H1 (cell line): ENCODE results near the gene VIT. TPM values are rescaled to one million over a fixed set of nuclear protein-coding genes. Genes with fewer than 3 reads are reported as not detected.

Experiments used
- CTCF ChIA-PET: fragments of 300-600 bp; sonication (Branson Sonifier 250); formaldehyde crosslinking; loops from one replicate; lab custom pipeline; 2021; ENCODE audit not compliant: partially characterized antibody; lab: Charles Lee
- POLR2A ChIA-PET: fragments of 300-600 bp; sonication (Branson Sonifier 250); formaldehyde crosslinking; loops from one replicate; lab custom pipeline; 2021; ENCODE audit warnings: inconsistent platforms; ENCODE audit not compliant: partially characterized antibody; lab: Charles Lee
- DNase-seq, 2 experiments: peaks; one replicate each; pipeline versions ENCODE4 v3.0.0 to v3.0.0-alpha.2; 2010 to 2022; ENCODE audit warnings: low spot score in 2 of 2, low read depth in 1 of 2, mixed read lengths in 1 of 2
- FAIRE-seq: peaks from 2 replicates; lab custom pipeline; 2011; peaks lifted over from hg19 to GRCh38; lab: Jason Lieb, UNC
- H2AFZ ChIP-seq: 2 replicates; pipeline ENCODE4 v1.8.1; 2012; ENCODE audit warnings: low read length, inconsistent platforms
- H2AK5ac ChIP-seq: 2 replicates; pipeline ENCODE4 v1.6.1; 2013; ENCODE audit warnings: low read depth, low read length
- H2BK120ac ChIP-seq: replicated peaks from 2 replicates; pipeline ENCODE3; 2013; ENCODE audit warnings: low read depth, low read length, inconsistent platforms
- H2BK12ac ChIP-seq: 2 replicates; pipeline ENCODE4 v1.6.1; 2013; ENCODE audit warnings: low read depth, low read length
- H2BK15ac ChIP-seq: 2 replicates; pipeline ENCODE4 v1.6.1; 2013; ENCODE audit warnings: low read length
- H2BK20ac ChIP-seq: 2 replicates; pipeline ENCODE4 v1.6.1; 2013; ENCODE audit warnings: low read length
- H2BK5ac ChIP-seq: 2 replicates; pipeline ENCODE4 v1.6.1; 2013; ENCODE audit warnings: low read depth, low read length
- H3K14ac ChIP-seq: 2 replicates; pipeline ENCODE4 v1.6.1; 2013; ENCODE audit warnings: inconsistent platforms; ENCODE audit not compliant: insufficient read length
- H3K18ac ChIP-seq: 2 replicates; pipeline ENCODE4 v1.6.1; 2013; ENCODE audit warnings: low read length; ENCODE audit errors: extremely low read depth
- H3K23ac ChIP-seq: 2 replicates; pipeline ENCODE4 v1.6.1; 2013; ENCODE audit warnings: inconsistent platforms; ENCODE audit not compliant: insufficient read length
- H3K23me2 ChIP-seq: 2 replicates; pipeline ENCODE4 v1.6.1; 2013; ENCODE audit warnings: low read depth, low read length
- H3K27ac ChIP-seq: 2 replicates; pipeline ENCODE4 v1.6.1; 2011; ENCODE audit warnings: low read depth, low read length, inconsistent platforms
- H3K27me3 ChIP-seq, 4 experiments: replicated peaks in 1 of 4; 1 replicate in 1 of 4; 2 replicates in 3 of 4; pipeline versions ENCODE4 v1.6.1 to v1.8.1; 2011 to 2013; ENCODE audit warnings: low read length in 3 of 4, mild to moderate bottlenecking in 3 of 4, inconsistent platforms in 2 of 4, mixed read lengths in 2 of 4, moderate library complexity in 1 of 4; ENCODE audit not compliant: control insufficient read depth in 3 of 4, insufficient read depth in 3 of 4; ENCODE audit errors: extremely low read depth in 1 of 4
- H3K36me3 ChIP-seq, 4 experiments: 2 replicates each; pipeline versions ENCODE4 v1.6.1 to v1.8.1; 2011 to 2013; ENCODE audit warnings: mild to moderate bottlenecking in 4 of 4, low read length in 3 of 4, moderate library complexity in 2 of 4, control low read depth in 1 of 4, inconsistent platforms in 1 of 4; ENCODE audit not compliant: insufficient read depth in 4 of 4, control insufficient read depth in 2 of 4
- H3K4ac ChIP-seq: replicated peaks from 2 replicates; pipeline ENCODE3; 2013; ENCODE audit warnings: low read length, low read depth, mixed read lengths, inconsistent platforms; ENCODE audit not compliant: insufficient read length
- H3K4me1 ChIP-seq, 4 experiments: replicated peaks in 1 of 4; 1 replicate in 1 of 4; 2 replicates in 3 of 4; pipeline versions ENCODE4 v1.6.1 to v1.8.1; 2011 to 2013; ENCODE audit warnings: low read length in 3 of 4, inconsistent platforms in 2 of 4, mixed read lengths in 1 of 4; ENCODE audit not compliant: insufficient read depth in 4 of 4, control insufficient read depth in 3 of 4
- H3K4me2 ChIP-seq, 2 experiments: 2 replicates each; pipeline versions ENCODE4 v1.6.1 to v1.8.1; 2011 to 2013; ENCODE audit warnings: low read depth in 2 of 2, low read length in 2 of 2, control low read depth in 1 of 2, inconsistent platforms in 1 of 2, mild to moderate bottlenecking in 1 of 2; ENCODE audit not compliant: insufficient read depth in 1 of 2
- H3K4me3 ChIP-seq, 4 experiments: fragments of 200-600, 300-600 bp in 1 of 4; sonication (generic), shearing (Covaris generic), sonication (Bioruptor Twin) in 1 of 4; 2 replicates each; pipeline versions ENCODE4 v1.5.1 to v1.8.1; 2011 to 2016; ENCODE audit warnings: low read length in 4 of 4, low read depth in 3 of 4, control low read depth in 2 of 4, inconsistent platforms in 2 of 4, mild to moderate bottlenecking in 2 of 4, mixed read lengths in 1 of 4, moderate library complexity in 1 of 4; ENCODE audit not compliant: insufficient read depth in 2 of 4; ENCODE audit errors: extremely low read depth in 1 of 4
- H3K56ac ChIP-seq: replicated peaks from 2 replicates; pipeline ENCODE3; 2013; ENCODE audit warnings: low read depth, mild to moderate bottlenecking, mixed read lengths, low read length, inconsistent platforms; ENCODE audit not compliant: insufficient read length
- H3K79me1 ChIP-seq: 2 replicates; pipeline ENCODE4 v1.6.1; 2013; ENCODE audit warnings: low read depth, low read length, control low read depth
- H3K79me2 ChIP-seq, 2 experiments: 2 replicates each; pipeline versions ENCODE4 v1.6.1 to v1.8.1; 2012 to 2013; ENCODE audit warnings: low read length in 2 of 2, mild to moderate bottlenecking in 2 of 2, inconsistent platforms in 1 of 2; ENCODE audit not compliant: insufficient read depth in 2 of 2, control insufficient read depth in 1 of 2
- H3K9ac ChIP-seq, 4 experiments: replicated peaks in 1 of 4; 1 replicate in 1 of 4; 2 replicates in 3 of 4; pipeline versions ENCODE4 v1.6.1 to v1.8.1; 2011 to 2013; ENCODE audit warnings: low read depth in 3 of 4, low read length in 3 of 4, control low read depth in 2 of 4, mild to moderate bottlenecking in 2 of 4, moderate library complexity in 2 of 4, inconsistent platforms in 1 of 4; ENCODE audit errors: extremely low read depth in 1 of 4
- H3K9me3 ChIP-seq, 2 experiments: 2 replicates each; pipeline versions ENCODE4 v1.6.1 to v1.8.1; 2012 to 2013; ENCODE audit warnings: mild to moderate bottlenecking in 2 of 2, moderate library complexity in 2 of 2, control low read depth in 1 of 2, inconsistent platforms in 1 of 2, low read depth in 1 of 2, low read length in 1 of 2, mixed read lengths in 1 of 2; ENCODE audit not compliant: insufficient read depth in 2 of 2
- H4K20me1 ChIP-seq, 2 experiments: replicated peaks in 1 of 2; 2 replicates each; pipeline versions ENCODE3 to v1.8.1; 2011 to 2013; ENCODE audit warnings: inconsistent platforms in 2 of 2, low read length in 2 of 2, mild to moderate bottlenecking in 1 of 2; ENCODE audit not compliant: insufficient read depth in 2 of 2, control insufficient read depth in 1 of 2
- H4K5ac ChIP-seq: 2 replicates; pipeline ENCODE4 v1.6.1; 2013; ENCODE audit warnings: low read length, low read depth, mixed read lengths, inconsistent platforms; ENCODE audit not compliant: insufficient read length
- H4K8ac ChIP-seq: 2 replicates; pipeline ENCODE4 v1.8.0; 2013; ENCODE audit warnings: mild to moderate bottlenecking, moderate library complexity, low read length, inconsistent platforms; ENCODE audit not compliant: insufficient read depth; ENCODE audit errors: extremely low read depth
- H4K91ac ChIP-seq: replicated peaks from 2 replicates; pipeline ENCODE3; 2013; ENCODE audit warnings: low read length, mixed read lengths, inconsistent platforms; ENCODE audit not compliant: insufficient read length
- BACH1 ChIP-seq: IDR thresholded peaks from 2 replicates; pipeline ENCODE4 v1.6.1; 2012; ENCODE audit warnings: low read length, improper control_type of control experiment
- BCL11A ChIP-seq, 2 experiments: IDR thresholded peaks; one replicate each; pipeline ENCODE4 v1.6.1; 2011; ENCODE audit warnings: low read depth in 2 of 2, low read length in 2 of 2, mild to moderate bottlenecking in 2 of 2
- JUND ChIP-seq: IDR thresholded peaks from 2 replicates; pipeline ENCODE4 v1.6.1; 2011; ENCODE audit warnings: mild to moderate bottlenecking, improper control_type of control experiment, low read length
- KDM5A ChIP-seq: fragments of 200-600 bp; IDR thresholded peaks from 2 replicates; pipeline ENCODE4 v1.7.1; 2012; ENCODE audit warnings: mild to moderate bottlenecking, low read length, inconsistent platforms, mixed read lengths
- MAFK ChIP-seq: IDR thresholded peaks from 2 replicates; pipeline ENCODE4 v1.6.1; 2012; ENCODE audit warnings: low read depth, mild to moderate bottlenecking, improper control_type of control experiment, low read length
- NRF1 ChIP-seq: IDR thresholded peaks from 2 replicates; pipeline ENCODE4 v1.6.1; 2011; ENCODE audit warnings: mild to moderate bottlenecking, low read depth, low read length, improper control_type of control experiment
- RAD21 ChIP-seq, 2 experiments: IDR thresholded peaks in 1 of 2; conservative IDR thresholded peaks in 1 of 2; 2 replicates each; pipeline ENCODE4 v1.6.1; 2011; ENCODE audit warnings: low read depth in 2 of 2, low read length in 2 of 2, improper control_type of control experiment in 1 of 2, inconsistent platforms in 1 of 2, mild to moderate bottlenecking in 1 of 2, moderate library complexity in 1 of 2
- SIN3A ChIP-seq, 2 experiments: IDR thresholded peaks in 1 of 2; conservative IDR thresholded peaks in 1 of 2; 2 replicates each; pipeline ENCODE4 v1.6.1; 2011 to 2012; ENCODE audit warnings: low read length in 2 of 2, improper control_type of control experiment in 1 of 2, low read depth in 1 of 2, mild to moderate bottlenecking in 1 of 2
- SIRT6 ChIP-seq: IDR thresholded peaks from one replicate; pipeline ENCODE4 v1.7.1; 2012; ENCODE audit warnings: low read length, inconsistent platforms
- SRF ChIP-seq: IDR thresholded peaks from 2 replicates; pipeline ENCODE4 v1.6.1; 2011; ENCODE audit warnings: mild to moderate bottlenecking, low read depth, low read length, moderate library complexity
- ZNF274 ChIP-seq: IDR thresholded peaks from 2 replicates; pipeline ENCODE4 v1.7.0; 2012; ENCODE audit warnings: low read length, borderline replicate concordance; ENCODE audit errors: extremely low read depth
- whole genome bisulfite sequencing, 2 experiments: shearing (Covaris generic) in 1 of 2; methylation state at CpG; one replicate each; pipeline versions ENCODE4 v1.1.6 to v1.1.7; 2013 to 2015; ENCODE audit warnings: low lambda C conversion rate in 2 of 2, mixed read lengths in 2 of 2, inconsistent platforms in 1 of 2, low coverage in 1 of 2, missing lambda C conversion rate in 1 of 2; ENCODE audit not compliant: insufficient replicate concordance in 2 of 2, insufficient coverage in 1 of 2, insufficient read length in 1 of 2; ENCODE audit errors: extremely low coverage in 1 of 2, missing lambda C conversion rate in 1 of 2; 5-methylcytosine and 5-hydroxymethylcytosine counted together
- polyA plus RNA-seq, 7 experiments: library from polyadenylated mRNA; depleted of rRNA in 3 of 7; stranded (reverse) in 5 of 7; unstranded in 2 of 7; fragments of >200 nt in 5 of 7; fragments of 200-250 nt in 2 of 7; gene quantifications; 1 replicate in 5 of 7; 2 replicates in 1 of 7; 4 replicates in 1 of 7; pipeline versions ENCODE4 v1.2.1 to v1.2.3, GENCODE V29; 2011 to 2013; ENCODE audit warnings: missing spikeins in 2 of 7, mixed read lengths in 2 of 7
- total RNA-seq: library from RNA; stranded (reverse); fragmentation: NEBNext Ultra II Directional; extraction: Animal tissue kit (Norgen Biotek cat#: 25700); gene quantifications from 2 replicates; pipeline ENCODE4 v1.2.1, GENCODE V29; 2021
- TF ChIP-seq, protein P1 (sequence below): IDR thresholded peaks from 2 replicates; pipeline ENCODE4 v1.6.1; 2011; ENCODE audit warnings: low read length, improper control_type of control experiment

VIT gene
- total and polyA plus RNA-seq, 2 of the 8 experiments (the other 6 are each of a cell fraction or from before 2014, with no cell fraction given), result 0.03 TPM; not detected in 1

DNA sequence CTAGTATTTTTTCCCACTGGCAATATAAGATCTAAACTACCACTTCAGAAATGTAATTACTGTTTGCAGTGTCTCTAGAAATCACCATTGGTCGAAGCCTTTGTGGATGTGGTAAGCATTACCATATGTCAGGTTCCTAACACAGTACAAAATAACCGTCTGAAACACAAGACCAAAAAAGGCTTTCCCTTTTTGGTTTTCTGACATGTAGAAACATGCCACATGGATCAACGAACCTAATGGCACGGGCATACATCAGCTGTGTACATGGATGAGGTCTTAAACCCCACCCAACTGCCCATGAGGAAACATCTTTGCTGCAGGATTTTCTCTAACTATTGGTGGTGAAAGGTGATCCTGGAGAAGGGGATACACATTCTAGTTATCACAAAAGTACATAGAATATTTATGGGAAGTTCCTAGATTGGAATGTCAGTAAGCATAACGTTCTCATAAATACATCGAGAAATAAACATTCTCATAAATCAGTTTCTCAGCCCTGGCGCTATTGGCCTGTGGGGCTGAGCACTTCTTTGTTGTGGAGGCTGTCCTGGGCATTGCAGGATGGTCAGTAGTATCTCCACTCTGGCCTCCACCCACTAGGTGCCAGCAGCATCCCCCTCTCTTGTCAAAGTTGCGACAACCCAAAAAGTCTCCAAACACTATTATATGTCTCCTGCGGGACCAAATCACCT is 9.0 kb downstream of the VIT start:
- Histone ChIP-seq H3K4me3 (no peak overlapping the region), H4K91ac (no peak overlapping the region), H3K79me2 (no peaks in the 10 kb centered on the region), H3K4me1 (peaks cover 0 to 3% (median 0%) of the 10 kb centered on the region in 4 experiments; a peak in 1 of 7 replicates), H3K79me1 (no peaks in the 10 kb centered on the region), H3K23ac (no peak overlapping the region), H2AK5ac (no peak overlapping the region), H3K56ac (no peak overlapping the region), H4K8ac (no peak overlapping the region), H2BK15ac (no peak overlapping the region), H3K9ac (no peak overlapping the region), H2AFZ (no peak overlapping the region), H4K20me1 (no peaks in the 10 kb centered on the region), H3K23me2 (no peaks in the 10 kb centered on the region), H3K27ac (no peak overlapping the region), H3K4me2 (no peak overlapping the region), H3K9me3 (peaks cover 0 to 2% of the 10 kb centered on the region in 2 experiments; a peak in 1 of 4 replicates), H2BK120ac (no peak overlapping the region), H3K27me3 (no peaks in the 10 kb centered on the region), H2BK12ac (no peak overlapping the region), H4K5ac (no peak overlapping the region), H3K4ac (no peak overlapping the region), H2BK20ac (no peak overlapping the region), H2BK5ac (no peak overlapping the region), H3K36me3 (no peaks in the 10 kb centered on the region), H3K18ac (no peak overlapping the region), H3K14ac (no peak overlapping the region)
- WGBS, 2 experiments, result 89% methylated on average over 9 of the region's 9 CpGs; no CpG with 5 or more reads in 1 of the 2 experiments
- DNase-seq, result no peak
- no peak for FAIRE-seq
- ChIA-PET CTCF (interaction anchor here (0.7 to 2.3 kb wide), 8 partner anchors 18 to 297 kb away, joined by 3 to 5 read pairs (median 3); no protein-coding TSS in a partner anchor), POLR2A (no interaction called here)
- TF ChIP-seq SIN3A (conservative IDR thresholded peaks at IDR 0.05 in 1 of 2, IDR thresholded peaks at IDR 0.05 in 1 of 2; ENCODE audit: low read depth in 1 of 2, low read length in 2 of 2), result no peak
- TF ChIP-seq, protein P1, sequence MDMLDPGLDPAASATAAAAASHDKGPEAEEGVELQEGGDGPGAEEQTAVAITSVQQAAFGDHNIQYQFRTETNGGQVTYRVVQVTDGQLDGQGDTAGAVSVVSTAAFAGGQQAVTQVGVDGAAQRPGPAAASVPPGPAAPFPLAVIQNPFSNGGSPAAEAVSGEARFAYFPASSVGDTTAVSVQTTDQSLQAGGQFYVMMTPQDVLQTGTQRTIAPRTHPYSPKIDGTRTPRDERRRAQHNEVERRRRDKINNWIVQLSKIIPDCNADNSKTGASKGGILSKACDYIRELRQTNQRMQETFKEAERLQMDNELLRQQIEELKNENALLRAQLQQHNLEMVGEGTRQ, result no peak
- TF ChIP-seq JUND, result no peak
- TF ChIP-seq RAD21 (IDR thresholded peaks at IDR 0.05 in 1 of 2, conservative IDR thresholded peaks at IDR 0.05 in 1 of 2; ENCODE audit: low read depth in 2 of 2, low read length in 2 of 2), result no peak
- no peak for TF ChIP-seq NRF1
- no peak for TF ChIP-seq SIRT6
- no peak for TF ChIP-seq ZNF274
- no peak for TF ChIP-seq BCL11A (IDR thresholded peaks at IDR 0.05; ENCODE audit: low read depth in 2 of 2, low read length in 2 of 2)
- TF ChIP-seq BACH1, result no peak
- no peak for TF ChIP-seq KDM5A
- no peak for TF ChIP-seq SRF
- TF ChIP-seq MAFK, result no peak
